ENCODE measurements around the gene ZNF423. TPM values are rescaled to one million over a fixed set of nuclear protein-coding genes. Genes with fewer than 3 reads are reported as not detected.

Gene ZNF423
- total and polyA plus RNA-seq, 9 of the 15 experiments (the other 6 are each of a cell fraction or from before 2014, with no cell fraction given) = not detected

DNA sequence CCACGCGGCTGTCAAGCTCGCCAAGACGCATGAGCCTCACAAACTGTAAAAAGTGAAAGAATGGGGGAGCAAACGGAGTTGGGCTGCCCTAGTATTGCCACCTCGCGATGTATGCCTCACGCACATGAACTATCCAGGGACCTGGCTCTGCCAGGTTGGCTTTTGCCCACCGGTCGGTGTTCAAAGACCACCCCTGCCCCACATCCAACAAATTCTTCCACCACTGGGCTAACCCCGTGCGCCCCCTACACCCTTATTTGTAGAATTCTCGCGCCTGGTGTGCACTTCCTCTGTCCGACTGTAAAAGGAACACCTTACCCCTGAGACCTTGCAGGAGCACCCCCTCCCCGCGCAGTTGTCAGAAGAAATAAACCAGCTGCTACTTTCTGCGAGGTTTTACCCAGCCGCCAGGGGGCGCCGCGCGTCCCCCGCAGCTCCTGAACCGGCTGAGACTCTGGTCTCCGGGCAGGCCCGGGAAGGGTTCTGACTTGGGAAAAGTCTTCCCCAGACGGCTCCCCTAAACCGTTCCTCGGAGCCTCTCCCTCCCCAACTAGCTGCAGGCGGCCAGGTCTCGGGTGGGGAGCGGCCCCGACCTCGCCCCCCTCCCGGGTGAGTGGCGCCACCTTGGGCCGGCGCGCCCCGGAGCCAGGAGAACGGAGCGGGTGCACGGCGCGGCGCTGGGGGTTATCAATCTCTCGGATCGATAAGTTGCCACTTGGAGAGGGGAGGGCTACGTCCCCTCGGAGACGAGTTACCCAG, 1.7 kb upstream of the ZNF423 start (continued):
- TF ChIP-seq, protein P1, sequence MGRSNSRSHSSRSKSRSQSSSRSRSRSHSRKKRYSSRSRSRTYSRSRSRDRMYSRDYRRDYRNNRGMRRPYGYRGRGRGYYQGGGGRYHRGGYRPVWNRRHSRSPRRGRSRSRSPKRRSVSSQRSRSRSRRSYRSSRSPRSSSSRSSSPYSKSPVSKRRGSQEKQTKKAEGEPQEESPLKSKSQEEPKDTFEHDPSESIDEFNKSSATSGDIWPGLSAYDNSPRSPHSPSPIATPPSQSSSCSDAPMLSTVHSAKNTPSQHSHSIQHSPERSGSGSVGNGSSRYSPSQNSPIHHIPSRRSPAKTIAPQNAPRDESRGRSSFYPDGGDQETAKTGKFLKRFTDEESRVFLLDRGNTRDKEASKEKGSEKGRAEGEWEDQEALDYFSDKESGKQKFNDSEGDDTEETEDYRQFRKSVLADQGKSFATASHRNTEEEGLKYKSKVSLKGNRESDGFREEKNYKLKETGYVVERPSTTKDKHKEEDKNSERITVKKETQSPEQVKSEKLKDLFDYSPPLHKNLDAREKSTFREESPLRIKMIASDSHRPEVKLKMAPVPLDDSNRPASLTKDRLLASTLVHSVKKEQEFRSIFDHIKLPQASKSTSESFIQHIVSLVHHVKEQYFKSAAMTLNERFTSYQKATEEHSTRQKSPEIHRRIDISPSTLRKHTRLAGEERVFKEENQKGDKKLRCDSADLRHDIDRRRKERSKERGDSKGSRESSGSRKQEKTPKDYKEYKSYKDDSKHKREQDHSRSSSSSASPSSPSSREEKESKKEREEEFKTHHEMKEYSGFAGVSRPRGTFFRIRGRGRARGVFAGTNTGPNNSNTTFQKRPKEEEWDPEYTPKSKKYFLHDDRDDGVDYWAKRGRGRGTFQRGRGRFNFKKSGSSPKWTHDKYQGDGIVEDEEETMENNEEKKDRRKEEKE (IDR thresholded peaks at IDR 0.05; ENCODE audit: borderline replicate concordance in 1 of 2, control insufficient read depth in 1 of 2, low read depth in 2 of 2, low read length in 1 of 2) = no peak
- TF ChIP-seq TARDBP (IDR thresholded peaks at IDR 0.05) (peak; percentile 27; the same call in 1 of the 2 replicates), POLR3A (IDR thresholded peaks at IDR 0.05; ENCODE audit: borderline replicate concordance, extremely low read depth, insufficient read depth, insufficient read length) (no peak), MTA1 (IDR thresholded peaks at IDR 0.05; ENCODE audit: borderline replicate concordance) (no peak), NR2C2 (CRISPR knock-in tag; IDR thresholded peaks at IDR 0.05) (no peak), NR2C2 (tag; IDR thresholded peaks at IDR 0.05) (no peak), ZBTB1 (CRISPR knock-in tag; IDR thresholded peaks at IDR 0.05; ENCODE audit: borderline replicate concordance, low read depth) (peak; percentile 32; the same call in 1 of the 2 replicates), SETDB1 (IDR thresholded peaks at IDR 0.05; ENCODE audit: low read length) (no peak), SMC3 (conservative IDR thresholded peaks at IDR 0.05; ENCODE audit: insufficient read depth, low read depth, low read length) (peak; percentile 52), L3MBTL2 (IDR thresholded peaks at IDR 0.05) (0 out of 2 replicates have a peak, but pooled peaks have one; percentile 23), SRF (CRISPR knock-in tag; IDR thresholded peaks at IDR 0.05) (no peak)
- TF ChIP-seq, protein P2, sequence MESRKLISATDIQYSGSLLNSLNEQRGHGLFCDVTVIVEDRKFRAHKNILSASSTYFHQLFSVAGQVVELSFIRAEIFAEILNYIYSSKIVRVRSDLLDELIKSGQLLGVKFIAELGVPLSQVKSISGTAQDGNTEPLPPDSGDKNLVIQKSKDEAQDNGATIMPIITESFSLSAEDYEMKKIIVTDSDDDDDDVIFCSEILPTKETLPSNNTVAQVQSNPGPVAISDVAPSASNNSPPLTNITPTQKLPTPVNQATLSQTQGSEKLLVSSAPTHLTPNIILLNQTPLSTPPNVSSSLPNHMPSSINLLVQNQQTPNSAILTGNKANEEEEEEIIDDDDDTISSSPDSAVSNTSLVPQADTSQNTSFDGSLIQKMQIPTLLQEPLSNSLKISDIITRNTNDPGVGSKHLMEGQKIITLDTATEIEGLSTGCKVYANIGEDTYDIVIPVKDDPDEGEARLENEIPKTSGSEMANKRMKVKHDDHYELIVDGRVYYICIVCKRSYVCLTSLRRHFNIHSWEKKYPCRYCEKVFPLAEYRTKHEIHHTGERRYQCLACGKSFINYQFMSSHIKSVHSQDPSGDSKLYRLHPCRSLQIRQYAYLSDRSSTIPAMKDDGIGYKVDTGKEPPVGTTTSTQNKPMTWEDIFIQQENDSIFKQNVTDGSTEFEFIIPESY (CRISPR knock-in tag; IDR thresholded peaks at IDR 0.05) = no peak
- TF ChIP-seq, protein P3, sequence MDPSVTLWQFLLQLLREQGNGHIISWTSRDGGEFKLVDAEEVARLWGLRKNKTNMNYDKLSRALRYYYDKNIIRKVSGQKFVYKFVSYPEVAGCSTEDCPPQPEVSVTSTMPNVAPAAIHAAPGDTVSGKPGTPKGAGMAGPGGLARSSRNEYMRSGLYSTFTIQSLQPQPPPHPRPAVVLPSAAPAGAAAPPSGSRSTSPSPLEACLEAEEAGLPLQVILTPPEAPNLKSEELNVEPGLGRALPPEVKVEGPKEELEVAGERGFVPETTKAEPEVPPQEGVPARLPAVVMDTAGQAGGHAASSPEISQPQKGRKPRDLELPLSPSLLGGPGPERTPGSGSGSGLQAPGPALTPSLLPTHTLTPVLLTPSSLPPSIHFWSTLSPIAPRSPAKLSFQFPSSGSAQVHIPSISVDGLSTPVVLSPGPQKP (CRISPR knock-in tag; IDR thresholded peaks at IDR 0.05) = no peak
- TF ChIP-seq, protein P4, sequence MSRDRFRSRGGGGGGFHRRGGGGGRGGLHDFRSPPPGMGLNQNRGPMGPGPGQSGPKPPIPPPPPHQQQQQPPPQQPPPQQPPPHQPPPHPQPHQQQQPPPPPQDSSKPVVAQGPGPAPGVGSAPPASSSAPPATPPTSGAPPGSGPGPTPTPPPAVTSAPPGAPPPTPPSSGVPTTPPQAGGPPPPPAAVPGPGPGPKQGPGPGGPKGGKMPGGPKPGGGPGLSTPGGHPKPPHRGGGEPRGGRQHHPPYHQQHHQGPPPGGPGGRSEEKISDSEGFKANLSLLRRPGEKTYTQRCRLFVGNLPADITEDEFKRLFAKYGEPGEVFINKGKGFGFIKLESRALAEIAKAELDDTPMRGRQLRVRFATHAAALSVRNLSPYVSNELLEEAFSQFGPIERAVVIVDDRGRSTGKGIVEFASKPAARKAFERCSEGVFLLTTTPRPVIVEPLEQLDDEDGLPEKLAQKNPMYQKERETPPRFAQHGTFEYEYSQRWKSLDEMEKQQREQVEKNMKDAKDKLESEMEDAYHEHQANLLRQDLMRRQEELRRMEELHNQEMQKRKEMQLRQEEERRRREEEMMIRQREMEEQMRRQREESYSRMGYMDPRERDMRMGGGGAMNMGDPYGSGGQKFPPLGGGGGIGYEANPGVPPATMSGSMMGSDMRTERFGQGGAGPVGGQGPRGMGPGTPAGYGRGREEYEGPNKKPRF (IDR thresholded peaks at IDR 0.05; ENCODE audit: low read depth, low read length) = no peak
- TF ChIP-seq, protein P5, sequence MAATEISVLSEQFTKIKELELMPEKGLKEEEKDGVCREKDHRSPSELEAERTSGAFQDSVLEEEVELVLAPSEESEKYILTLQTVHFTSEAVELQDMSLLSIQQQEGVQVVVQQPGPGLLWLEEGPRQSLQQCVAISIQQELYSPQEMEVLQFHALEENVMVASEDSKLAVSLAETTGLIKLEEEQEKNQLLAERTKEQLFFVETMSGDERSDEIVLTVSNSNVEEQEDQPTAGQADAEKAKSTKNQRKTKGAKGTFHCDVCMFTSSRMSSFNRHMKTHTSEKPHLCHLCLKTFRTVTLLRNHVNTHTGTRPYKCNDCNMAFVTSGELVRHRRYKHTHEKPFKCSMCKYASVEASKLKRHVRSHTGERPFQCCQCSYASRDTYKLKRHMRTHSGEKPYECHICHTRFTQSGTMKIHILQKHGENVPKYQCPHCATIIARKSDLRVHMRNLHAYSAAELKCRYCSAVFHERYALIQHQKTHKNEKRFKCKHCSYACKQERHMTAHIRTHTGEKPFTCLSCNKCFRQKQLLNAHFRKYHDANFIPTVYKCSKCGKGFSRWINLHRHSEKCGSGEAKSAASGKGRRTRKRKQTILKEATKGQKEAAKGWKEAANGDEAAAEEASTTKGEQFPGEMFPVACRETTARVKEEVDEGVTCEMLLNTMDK (IDR thresholded peaks at IDR 0.05; ENCODE audit: borderline replicate concordance, insufficient read depth, low read depth, low read length, poor library complexity, severe bottlenecking) = peak; percentile 62
